IgD-negative memory B cell (primary cell): ENCODE measurements around the gene TBX10. TPM values are rescaled to one million over a fixed set of nuclear protein-coding genes. Genes with fewer than 3 reads are reported as not detected.
A peak's percentile ranks its signal among the peaks of the same experiment; 100 is the strongest.
"Not testable (repeated sequence)": the region's sequence is repeated elsewhere in the genome, so short reads cannot be mapped to it uniquely, and the experiment has no call there.

Experiments
- H3K27ac Mint-ChIP-seq, 3 donors: one replicate each; pipeline ENCODE4 v1.8.0; 2020 to 2022; ENCODE audit warnings: mild to moderate bottlenecking in 3 of 3, mixed read lengths in 3 of 3, moderate library complexity in 1 of 3
- H3K27me3 Mint-ChIP-seq: one replicate; pipeline ENCODE4 v1.8.0; 2021; ENCODE audit warnings: mixed read lengths
- H3K36me3 Mint-ChIP-seq: one replicate; pipeline ENCODE4 v1.8.0; 2020; ENCODE audit warnings: mild to moderate bottlenecking, mixed read lengths
- H3K4me1 Mint-ChIP-seq, 3 donors: one replicate each; pipeline ENCODE4 v1.8.0; 2020 to 2022; ENCODE audit warnings: mixed read lengths in 3 of 3, mild to moderate bottlenecking in 1 of 3
- H3K4me3 Mint-ChIP-seq, 4 donors: one replicate each; pipeline ENCODE4 v1.8.0; 2020 to 2022; ENCODE audit warnings: mild to moderate bottlenecking in 4 of 4, mixed read lengths in 4 of 4, moderate library complexity in 3 of 4
- H3K9me3 Mint-ChIP-seq, 3 donors: one replicate each; pipeline ENCODE4 v1.8.0; 2020 to 2021; ENCODE audit warnings: mixed read lengths in 3 of 3, mild to moderate bottlenecking in 1 of 3
- polyA plus RNA-seq: library from polyadenylated mRNA; unstranded; fragments of 300-500 nt; fragmentation: Illumina TruSeq; gene quantifications from one replicate; pipeline ENCODE4 v1.2.3, GENCODE V29; 2021

The TBX10 gene
- polyA plus RNA-seq, 1 donor from 2014 or later = not detected

DNA sequence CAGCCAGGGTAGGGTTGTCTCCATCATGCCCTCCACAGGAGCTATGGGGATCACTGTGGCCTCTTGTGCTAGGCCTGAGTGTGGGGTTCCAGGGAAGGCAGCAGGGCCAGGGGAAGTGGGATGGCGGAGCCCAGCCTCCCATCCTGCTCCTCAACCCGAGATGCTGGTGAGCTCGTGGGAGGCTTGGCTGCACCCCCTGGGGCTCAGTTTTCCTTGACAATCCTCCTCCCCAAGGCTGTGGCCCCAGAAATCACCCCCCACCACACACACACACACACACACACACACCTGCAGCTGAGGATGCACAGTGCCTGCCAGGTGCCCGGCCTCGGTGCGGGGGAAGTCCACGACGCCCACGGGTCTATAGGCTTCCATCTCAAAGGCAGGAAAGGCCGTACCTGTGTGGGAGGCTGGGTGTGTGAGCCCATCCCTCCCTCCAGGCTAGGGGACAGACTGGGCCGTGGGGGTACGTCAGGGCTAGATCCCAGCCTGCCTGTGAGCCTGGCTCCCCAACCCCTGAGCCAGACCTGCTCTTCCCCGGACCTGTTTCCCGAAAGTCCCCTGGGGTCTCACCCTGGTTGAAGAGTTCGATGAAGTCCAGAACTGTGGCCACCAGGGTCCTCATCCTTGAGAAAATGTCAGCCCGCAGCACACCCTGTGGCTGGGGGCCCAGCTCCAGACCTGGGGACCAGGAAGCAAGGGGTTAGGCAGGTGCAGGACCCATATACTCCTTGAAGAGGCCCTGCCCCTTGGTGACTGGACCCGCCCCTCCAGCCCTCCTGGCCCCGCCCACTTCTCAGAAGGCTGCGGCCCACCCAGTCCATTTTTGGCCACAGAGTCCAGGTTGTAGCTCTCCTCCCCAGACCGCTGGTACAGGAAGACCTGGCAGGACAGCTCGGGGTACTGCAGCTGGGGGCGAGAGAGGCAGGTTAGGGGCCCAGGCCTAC is 5.2 kb upstream of the TBX10 start:
- peaks cover 15% of the 10 kb centered on the region for H3K27me3 Mint-ChIP-seq
- H3K4me1 Mint-ChIP-seq = peaks cover 29 to 35% (median 33%) of the 10 kb centered on the region in 3 donors
- no peak overlapping the region for H3K4me3 Mint-ChIP-seq
- H3K36me3 Mint-ChIP-seq = peaks cover 1% of the 10 kb centered on the region
- H3K9me3 Mint-ChIP-seq = peaks cover 0 to 4% (median 0%) of the 10 kb centered on the region in 3 donors
- H3K27ac Mint-ChIP-seq = no peak overlapping the region

DNA sequence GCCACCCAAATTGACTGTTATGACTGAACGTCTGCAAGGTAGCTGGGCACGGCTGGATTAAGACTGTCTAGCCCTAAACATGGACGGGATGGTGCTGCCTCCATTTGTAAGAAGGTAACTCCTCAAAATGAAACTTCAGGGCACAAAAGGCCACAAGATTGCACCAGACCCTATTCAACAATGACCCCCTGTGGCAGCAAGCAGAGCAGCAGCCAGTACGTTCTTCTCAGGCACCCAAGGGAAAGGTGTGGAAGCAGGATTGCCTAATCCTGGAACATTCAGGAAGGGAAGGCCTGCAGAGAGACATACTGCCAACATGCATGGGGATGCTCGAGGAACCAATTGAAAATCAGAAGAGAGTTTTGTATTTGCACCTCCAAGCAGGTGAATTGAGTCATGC is 4.5 kb upstream of the TBX10 start:
- peak overlapping the region in 1 of 3 donors; percentile 31 for H3K27ac Mint-ChIP-seq
- peaks cover 15% of the 10 kb centered on the region for H3K27me3 Mint-ChIP-seq
- peaks cover 0 to 4% (median 0%) of the 10 kb centered on the region in 3 donors for H3K9me3 Mint-ChIP-seq

DNA sequence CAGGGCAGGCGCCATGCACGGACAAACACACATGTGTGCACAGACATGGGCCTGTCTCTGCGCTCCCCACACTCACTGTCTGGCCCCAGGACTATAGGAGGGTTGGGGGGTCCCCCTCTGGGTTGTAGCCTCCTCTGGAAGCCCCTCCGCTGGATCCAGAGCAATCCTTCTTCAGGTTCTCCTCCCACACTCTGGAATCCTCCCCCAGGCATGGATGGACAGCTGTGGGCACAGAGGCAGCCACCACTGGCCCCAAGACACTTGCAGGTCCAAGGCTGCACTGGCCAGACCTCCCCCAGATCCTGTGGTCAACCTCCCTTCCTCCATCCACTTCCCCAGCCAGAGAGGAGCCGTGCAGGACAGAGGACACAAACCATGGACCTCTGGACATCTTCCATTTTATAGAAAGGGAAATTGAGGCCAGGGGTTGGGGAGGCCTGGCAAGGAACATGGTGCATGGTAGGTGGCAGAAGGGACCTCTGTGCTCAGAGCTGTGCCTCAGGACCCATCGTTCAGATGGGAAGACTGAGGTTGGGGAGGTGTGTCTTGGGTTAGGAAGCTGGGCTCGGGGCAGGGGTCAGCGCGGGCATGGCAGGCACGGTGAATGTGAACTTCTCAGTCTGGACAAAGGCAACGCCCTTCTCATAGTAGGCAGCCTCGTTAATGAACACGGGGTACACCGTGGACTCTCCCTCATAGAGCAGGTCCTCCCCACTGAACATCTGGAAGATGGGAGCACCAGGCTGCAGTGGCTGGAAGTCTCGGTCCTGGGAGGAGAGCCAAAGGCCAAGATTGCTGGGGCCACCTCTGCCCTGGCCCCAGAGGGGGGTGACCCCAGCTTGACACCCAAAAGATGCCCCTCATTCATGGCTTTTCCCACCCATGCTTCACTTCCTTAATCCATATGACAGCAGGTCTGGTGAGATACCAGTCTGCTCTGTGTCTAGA is 2.9 kb upstream of the TBX10 start:
- Mint-ChIP-seq H3K9me3 (peaks cover 0 to 4% (median 0%) of the 10 kb centered on the region in 3 donors), H3K4me3 (no peak overlapping the region), H3K27me3 (peaks cover 15% of the 10 kb centered on the region), H3K36me3 (peaks cover 1% of the 10 kb centered on the region), H3K27ac (no peak overlapping the region), H3K4me1 (peaks cover 15 to 19% (median 16%) of the 10 kb centered on the region in 3 donors)

More for the DNA sequence above, 4.5 kb upstream of the TBX10 start:
- peaks cover 1% of the 10 kb centered on the region for H3K36me3 Mint-ChIP-seq
- H3K4me1 Mint-ChIP-seq = peaks cover 26 to 29% (median 26%) of the 10 kb centered on the region in 3 donors
- H3K4me3 Mint-ChIP-seq = no peak overlapping the region

DNA sequence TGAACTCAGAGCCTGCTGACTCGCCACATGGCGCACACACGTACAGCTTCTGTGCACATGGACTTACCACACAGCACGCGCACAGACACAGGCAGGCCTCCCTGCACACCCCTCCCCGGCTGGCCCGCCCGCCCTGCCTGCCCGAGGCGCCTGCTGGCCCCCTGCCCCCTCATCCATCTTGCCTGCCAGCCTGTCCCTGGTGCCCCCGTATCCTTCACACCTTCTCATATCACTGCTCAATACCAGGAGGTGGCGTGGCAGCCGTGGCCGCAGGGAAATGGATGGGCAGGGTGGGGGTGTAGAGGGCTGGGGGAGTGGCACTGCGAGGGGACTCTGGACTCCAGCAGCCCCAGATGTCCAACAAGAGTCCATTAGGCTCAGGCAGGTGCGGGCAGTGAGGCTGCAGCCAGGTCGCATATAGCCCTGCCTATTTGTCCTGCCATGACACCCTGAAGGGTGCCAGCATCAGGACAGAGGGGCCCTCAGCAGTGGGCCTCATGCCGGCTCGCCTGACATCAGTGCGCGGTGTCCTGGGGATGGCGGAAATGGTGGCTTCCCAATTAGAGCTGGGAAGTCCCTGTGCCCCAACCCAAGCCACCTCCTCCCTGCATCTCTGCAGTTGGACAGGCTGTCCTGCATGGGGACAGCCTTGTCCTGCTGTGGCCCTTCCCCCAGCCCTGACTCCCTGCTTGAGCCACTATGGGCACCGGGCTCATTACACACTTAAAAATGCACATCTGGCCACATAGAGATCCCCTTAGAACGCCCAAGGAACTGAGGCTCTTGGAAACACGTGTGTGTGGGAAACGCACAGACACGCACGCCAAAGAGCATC is 2.0 kb upstream of the TBX10 start:
- peaks cover 0 to 4% (median 0%) of the 10 kb centered on the region in 3 donors for H3K9me3 Mint-ChIP-seq
- H3K4me3 Mint-ChIP-seq = no peak overlapping the region
- H3K27ac Mint-ChIP-seq = no peak overlapping the region
- H3K4me1 Mint-ChIP-seq = peaks cover 9 to 16% (median 12%) of the 10 kb centered on the region in 3 donors
- peaks cover 14% of the 10 kb centered on the region for H3K27me3 Mint-ChIP-seq
- H3K36me3 Mint-ChIP-seq = peaks cover 1% of the 10 kb centered on the region

DNA sequence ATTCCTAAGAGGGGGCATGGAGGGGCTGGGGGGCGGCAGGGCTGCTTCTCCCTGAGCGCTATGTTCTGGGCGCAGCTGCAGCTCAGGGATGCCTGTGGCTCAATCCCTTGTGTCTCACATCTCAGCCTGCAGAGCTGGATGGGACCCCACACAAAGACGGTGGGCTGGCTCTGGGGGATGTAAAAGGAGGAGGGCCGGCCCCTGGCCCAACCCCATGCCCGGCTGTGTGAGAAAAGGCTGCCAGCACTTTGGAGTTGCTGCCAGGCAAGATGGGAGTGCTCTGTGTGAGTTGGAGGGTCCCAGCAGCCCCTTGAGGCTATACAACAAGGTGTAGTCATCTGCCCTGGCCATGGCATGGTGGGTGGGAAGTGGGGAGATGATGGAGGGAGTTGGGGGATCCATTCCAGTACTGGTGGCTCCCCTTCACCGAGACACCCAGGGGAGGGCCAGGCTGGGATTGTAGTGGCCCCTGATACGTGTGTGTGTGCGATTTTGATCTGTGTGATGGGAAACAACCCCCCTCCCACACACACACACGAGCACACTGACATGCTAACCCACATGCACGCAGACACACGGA is 1.3 kb upstream of the TBX10 start:
- no peak overlapping the region for H3K27ac Mint-ChIP-seq
- H3K27me3 Mint-ChIP-seq = peaks cover 11% of the 10 kb centered on the region
- peaks cover 0 to 4% (median 0%) of the 10 kb centered on the region in 3 donors for H3K9me3 Mint-ChIP-seq
- H3K4me1 Mint-ChIP-seq = peaks cover 3 to 10% (median 5%) of the 10 kb centered on the region in 3 donors
- no peaks in the 10 kb centered on the region for H3K36me3 Mint-ChIP-seq
- no peak overlapping the region for H3K4me3 Mint-ChIP-seq

DNA sequence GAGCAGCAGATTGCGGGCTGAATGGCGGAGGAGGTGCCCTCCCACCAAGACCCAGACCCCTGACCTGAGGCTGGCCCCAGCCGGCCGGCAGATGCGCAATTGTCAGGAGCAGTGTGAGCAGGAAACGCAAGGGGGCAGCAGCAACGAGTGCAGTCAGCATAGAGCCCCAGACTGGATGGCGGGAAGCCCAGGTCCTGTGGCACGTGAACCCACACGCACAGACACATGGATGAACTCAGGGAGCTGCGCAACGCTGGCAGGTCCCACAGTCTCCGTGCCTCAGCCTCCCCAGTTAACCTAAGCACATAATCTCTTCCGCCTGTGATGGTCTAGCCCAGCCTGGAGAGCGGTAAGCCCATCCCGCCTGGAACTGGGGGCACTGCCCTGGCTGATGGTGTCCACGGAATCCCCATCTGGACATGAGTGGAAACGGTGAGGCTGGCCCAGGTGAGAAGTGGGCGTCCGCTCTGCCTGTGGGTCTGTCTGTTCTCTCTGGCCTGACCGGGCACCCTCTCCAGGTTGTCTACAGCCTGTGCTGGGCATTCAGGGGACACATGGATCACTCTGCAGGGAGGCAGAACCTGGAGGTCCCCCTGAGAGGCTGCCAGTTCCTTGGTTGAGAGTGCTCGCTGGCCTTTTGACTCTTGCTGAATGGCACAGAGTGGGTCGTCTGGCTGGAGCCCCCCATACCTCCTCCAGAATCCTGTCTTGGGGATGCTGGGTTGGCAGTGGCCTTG is 626 bp upstream of the TBX10 start:
- H3K27me3 Mint-ChIP-seq = peaks cover 11% of the 10 kb centered on the region
- peaks cover 1% of the 10 kb centered on the region for H3K36me3 Mint-ChIP-seq
- H3K4me3 Mint-ChIP-seq = no peak overlapping the region
- no peak overlapping the region for H3K27ac Mint-ChIP-seq
- H3K4me1 Mint-ChIP-seq = peaks cover 3 to 10% (median 5%) of the 10 kb centered on the region in 3 donors
- peaks cover 0 to 4% (median 0%) of the 10 kb centered on the region in 3 donors for H3K9me3 Mint-ChIP-seq

DNA sequence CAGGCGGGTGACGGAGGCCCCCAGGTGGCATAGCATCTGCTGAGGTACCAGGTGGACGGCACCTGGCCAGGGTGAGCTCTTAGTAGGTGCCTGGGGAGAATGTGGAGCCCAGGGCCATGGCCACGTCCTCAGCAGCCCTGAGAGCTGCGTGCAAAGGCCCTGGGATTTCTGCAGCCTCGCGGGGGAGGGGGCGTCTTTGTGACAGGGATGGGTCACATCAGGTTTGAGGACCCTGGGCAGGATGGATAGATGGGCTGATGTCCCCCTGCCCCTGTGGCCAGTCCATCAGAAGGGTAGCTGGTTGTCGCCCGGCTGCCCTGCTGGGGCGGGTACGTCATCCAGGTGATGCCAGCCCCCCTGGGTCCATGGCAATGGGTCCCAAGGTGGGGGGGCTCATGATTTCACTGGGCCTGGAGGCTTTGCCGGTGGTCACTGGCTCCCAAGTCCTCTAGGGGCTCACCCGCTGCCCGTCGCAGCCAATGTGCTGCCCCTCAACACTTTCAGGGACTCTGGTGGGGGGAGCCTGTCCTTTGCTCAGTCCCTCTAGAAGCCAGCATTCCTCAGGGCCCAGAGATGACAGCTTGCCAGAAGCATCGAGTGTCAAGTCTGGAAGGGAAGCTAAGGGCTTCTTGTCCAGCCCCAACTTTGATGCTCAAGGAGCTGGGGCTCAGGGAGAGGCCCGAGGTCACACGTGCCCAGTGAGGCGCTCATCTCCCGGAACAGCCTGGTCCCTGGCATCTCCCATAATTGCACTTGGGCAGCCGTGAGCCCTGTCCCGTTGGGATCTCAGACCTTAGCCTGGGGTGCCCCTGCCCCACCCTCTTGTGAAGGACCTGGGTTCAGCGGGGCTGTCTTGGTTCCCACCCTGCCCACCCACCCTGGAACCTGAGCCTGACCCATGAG is 777 bp downstream of the TBX10 start:
- peaks cover 0 to 2% (median 0%) of the 10 kb centered on the region in 3 donors for H3K9me3 Mint-ChIP-seq
- H3K4me3 Mint-ChIP-seq = peak overlapping the region in 1 of 4 donors; percentile 45
- no peak overlapping the region for H3K27ac Mint-ChIP-seq
- H3K4me1 Mint-ChIP-seq = peaks cover 0 to 4% (median 3%) of the 10 kb centered on the region in 3 donors
- H3K27me3 Mint-ChIP-seq = peaks cover 8% of the 10 kb centered on the region
- H3K36me3 Mint-ChIP-seq = peaks cover 1% of the 10 kb centered on the region

DNA sequence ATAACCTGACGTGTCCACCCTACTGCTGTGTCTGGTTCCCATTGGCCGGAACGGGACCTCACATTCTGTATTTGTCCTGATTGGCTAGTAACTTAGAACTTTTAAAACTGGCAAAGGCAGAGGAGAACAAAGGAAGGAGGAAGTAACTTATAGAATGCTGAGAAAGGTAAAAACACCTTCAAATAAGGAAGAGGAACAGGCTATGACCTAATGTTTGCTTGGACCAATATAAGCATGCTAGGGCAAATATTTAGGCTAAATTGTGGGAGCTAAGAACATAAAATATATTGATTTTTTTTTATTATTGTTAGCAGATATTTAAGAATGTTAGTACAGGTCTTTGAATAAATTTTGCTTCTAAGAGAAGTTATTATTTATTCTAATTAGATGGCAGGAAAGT is 2.1 kb downstream of the TBX10 start:
- not testable (repeated sequence) for H3K4me1 Mint-ChIP-seq, H3K27me3 Mint-ChIP-seq, H3K4me3 Mint-ChIP-seq, H3K36me3 Mint-ChIP-seq, H3K9me3 Mint-ChIP-seq
- H3K27ac Mint-ChIP-seq = peak overlapping the region in 1 of 3 donors; percentile 14

DNA sequence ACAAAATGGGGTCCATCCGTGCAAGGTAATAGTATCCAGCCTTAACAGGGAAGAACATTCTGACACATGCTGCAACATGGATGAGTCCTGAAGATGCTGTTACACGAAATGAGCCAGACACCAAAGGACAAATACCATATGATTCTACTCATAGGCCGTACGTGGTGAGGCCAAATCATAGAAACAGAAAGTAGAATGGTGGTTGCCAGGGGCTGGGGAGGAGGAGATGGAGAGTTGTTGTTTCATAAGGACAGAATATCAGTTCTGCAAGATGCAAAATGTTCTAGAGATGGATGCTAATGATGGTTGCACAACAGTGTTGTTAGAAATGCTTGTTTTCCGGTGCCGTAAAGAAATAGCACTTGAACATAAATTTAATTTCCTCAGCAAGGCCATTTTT is 2.6 kb downstream of the TBX10 start:
- Mint-ChIP-seq H3K27ac (no peak overlapping the region), H3K36me3 (peaks cover 1% of the 10 kb centered on the region), H3K27me3 (peaks cover 5% of the 10 kb centered on the region), H3K4me1 (peaks cover 0 to 5% (median 3%) of the 10 kb centered on the region in 3 donors), H3K9me3 (no peaks in the 10 kb centered on the region), H3K4me3 (no peak overlapping the region)

DNA sequence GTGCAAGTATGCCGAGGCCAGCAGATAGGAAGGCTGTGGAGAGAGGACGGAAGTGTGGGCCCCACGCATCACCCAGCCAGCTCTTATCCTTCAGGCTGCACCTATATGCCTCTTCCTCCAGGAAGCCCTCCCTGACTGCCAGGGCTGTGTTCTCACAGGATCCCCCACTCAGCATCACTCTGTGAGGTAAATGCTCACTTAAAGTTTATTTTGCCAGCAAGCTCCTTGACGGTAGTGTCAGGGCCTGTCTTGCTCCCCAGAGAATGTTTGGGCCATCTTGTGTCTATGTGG is 4.4 kb downstream of the TBX10 start:
- H3K27ac Mint-ChIP-seq = no peak overlapping the region
- H3K27me3 Mint-ChIP-seq = peaks cover 3% of the 10 kb centered on the region
- peak overlapping the region in 1 of 4 donors; percentile 53 for H3K4me3 Mint-ChIP-seq
- no peaks in the 10 kb centered on the region for H3K9me3 Mint-ChIP-seq
- H3K4me1 Mint-ChIP-seq = peaks cover 0 to 9% (median 7%) of the 10 kb centered on the region in 3 donors
- peaks cover 1% of the 10 kb centered on the region for H3K36me3 Mint-ChIP-seq

DNA sequence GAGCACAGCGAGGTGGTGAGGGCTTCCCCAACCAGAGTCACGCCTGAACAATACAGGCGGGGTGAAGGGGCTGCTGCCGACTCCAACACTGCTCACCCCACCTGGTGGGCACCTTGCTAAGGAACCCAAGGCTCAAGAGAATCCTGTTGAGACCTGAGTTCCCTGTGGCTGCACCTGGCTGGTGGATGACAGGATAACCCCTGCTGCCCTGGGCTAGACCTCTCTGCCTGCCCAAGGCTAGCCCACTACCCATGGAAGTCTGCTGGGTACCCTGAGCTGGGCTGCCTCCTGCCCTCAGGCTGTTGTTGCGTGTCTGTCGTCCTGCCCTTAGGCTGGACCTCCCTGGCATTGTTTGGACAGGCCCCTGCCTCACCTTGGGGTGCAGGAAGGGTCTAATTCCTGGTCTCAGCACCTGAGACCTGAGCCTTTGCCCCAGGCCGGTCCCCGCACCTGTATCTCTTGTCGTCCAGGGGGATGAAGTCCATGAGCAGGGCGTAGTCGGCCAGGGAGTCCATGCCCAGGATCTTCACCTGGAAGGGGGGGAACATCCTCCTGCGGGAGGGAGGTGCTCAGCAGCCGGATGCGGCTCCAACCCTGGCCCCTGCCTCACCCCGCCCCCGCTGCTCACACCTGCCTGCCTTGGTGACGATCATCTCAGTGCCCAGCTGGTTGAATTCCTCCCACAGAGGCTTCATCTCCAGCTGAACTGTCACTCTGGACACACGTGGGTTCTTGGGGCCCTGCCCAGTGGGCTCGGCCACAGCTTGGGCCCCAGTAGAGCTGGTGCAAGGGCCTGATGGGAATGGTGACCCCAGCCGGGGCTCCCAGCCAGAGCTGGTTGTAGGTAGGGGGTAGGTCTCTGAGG is 5.0 kb downstream of the TBX10 start:
- Mint-ChIP-seq H3K27ac (no peak overlapping the region), H3K36me3 (peaks cover 1% of the 10 kb centered on the region), H3K4me1 (peaks cover 0 to 9% (median 7%) of the 10 kb centered on the region in 3 donors), H3K9me3 (no peaks in the 10 kb centered on the region), H3K4me3 (no peak overlapping the region), H3K27me3 (no peaks in the 10 kb centered on the region)

DNA sequence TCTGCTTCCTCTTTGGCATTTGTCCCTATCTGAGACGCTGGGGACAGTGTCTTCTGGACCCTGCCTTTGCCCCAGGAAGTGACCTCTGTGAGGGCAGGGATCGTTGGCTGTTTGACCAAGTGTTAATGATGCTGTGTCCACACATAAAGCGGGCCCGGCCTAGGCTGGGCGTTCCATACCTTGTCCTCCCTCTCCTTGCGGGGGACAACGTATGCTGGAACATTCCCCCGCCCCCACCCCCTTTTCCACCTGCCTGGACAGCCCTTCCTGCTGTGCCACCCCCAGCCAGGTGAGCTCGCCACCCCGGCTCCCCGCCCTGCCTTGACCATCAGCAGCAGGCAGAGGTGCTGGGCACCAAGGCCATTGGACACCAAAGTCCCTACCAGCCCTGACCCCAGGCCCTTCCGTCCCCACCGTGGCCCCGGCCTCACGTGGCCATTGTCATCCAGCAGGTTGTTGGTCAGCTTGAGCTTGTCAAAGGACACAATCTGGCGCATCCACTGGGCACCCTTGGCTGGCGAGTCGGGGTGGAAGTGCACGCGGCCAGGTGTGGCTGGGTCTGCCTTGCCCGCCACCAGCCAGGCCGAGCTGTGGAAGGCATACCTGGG is 5.7 kb downstream of the TBX10 start:
- peak overlapping the region in 1 of 4 donors; percentile 35 for H3K4me3 Mint-ChIP-seq
- H3K4me1 Mint-ChIP-seq = peaks cover 0 to 9% (median 7%) of the 10 kb centered on the region in 3 donors
- peaks cover 1% of the 10 kb centered on the region for H3K36me3 Mint-ChIP-seq
- H3K27ac Mint-ChIP-seq = peak overlapping the region in 1 of 3 donors; percentile 39
- no peaks in the 10 kb centered on the region for H3K9me3 Mint-ChIP-seq
- H3K27me3 Mint-ChIP-seq = no peaks in the 10 kb centered on the region
